Peyer's patch (tissue), 4 donors: ENCODE data around the gene GNG13. TPM values are rescaled to one million over a fixed set of nuclear protein-coding genes. Genes with fewer than 3 reads are reported as not detected.

ENCODE experiments used
- DNase-seq, 3 donors: peaks; one replicate each; pipeline ENCODE4 v3.0.0-alpha.2; 2017 to 2019
- H3K27ac ChIP-seq, 4 donors: fragments of 200-600 bp; sonication (generic); one replicate each; pipeline ENCODE4 v1.5.1; 2016 to 2019
- H3K27me3 ChIP-seq, 2 donors: fragments of 200-600 bp; sonication (generic); one replicate each; pipeline ENCODE4 v1.5.1; 2019
- H3K36me3 ChIP-seq, 3 donors: fragments of 200-600 bp; sonication (generic); one replicate each; pipeline ENCODE4 v1.5.1; 2016 to 2019
- H3K4me1 ChIP-seq, 4 donors: fragments of 200-600 bp; sonication (generic); one replicate each; pipeline ENCODE4 v1.5.1; 2016 to 2019
- H3K4me3 ChIP-seq, 4 donors: fragments of 200-600 bp; sonication (generic); 1 replicate in 3 of 4; 2 replicates in 1 of 4; pipeline ENCODE4 v1.5.1; 2016 to 2019; ENCODE audit warnings: mild to moderate bottlenecking in 1 of 4
- H3K9me3 ChIP-seq, 4 donors: fragments of 200-600 bp; sonication (generic); one replicate each; pipeline ENCODE4 v1.5.1; 2016 to 2019; ENCODE audit warnings: mild to moderate bottlenecking in 1 of 4
- CTCF ChIP-seq, 6 experiments: fragments of 450-650 bp in 4 of 6; fragments of 200-600 bp in 2 of 6; sonication (generic) in 1 of 6; IDR thresholded peaks; one replicate each; pipeline ENCODE4 v1.5.1; 2017 to 2019; ENCODE audit warnings: antibody characterized with exemption in 6 of 6, mild to moderate bottlenecking in 3 of 6, moderate library complexity in 1 of 6
- POLR2A ChIP-seq, 2 donors: fragments of 450-650 bp; IDR thresholded peaks; one replicate each; pipeline ENCODE4 v1.5.1; 2017; ENCODE audit warnings: antibody characterized with exemption in 2 of 2, mild to moderate bottlenecking in 2 of 2, moderate library complexity in 2 of 2
- total RNA-seq, 4 donors: library from RNA; depleted of rRNA; stranded (reverse); fragments of >200 nt; gene quantifications; one replicate each; pipeline ENCODE4 v1.1.0, GENCODE V29; 2016

GNG13 gene
- total RNA-seq, 4 donors from 2014 or later = 1.9 TPM; not detected in 3

- no peak for DNase-seq
- Histone ChIP-seq H3K4me1 (peaks cover 0 to 9% (median 3%) of the 10 kb centered on the region in 4 donors), H3K27ac (no peak overlapping the region), H3K27me3 (peaks cover 0 to 7% of the 10 kb centered on the region in 2 donors), H3K4me3 (no peak overlapping the region), H3K9me3 (no peaks in the 10 kb centered on the region), H3K36me3 (no peaks in the 10 kb centered on the region)
- no peak for TF ChIP-seq POLR2A (IDR thresholded peaks at IDR 0.05)
- TF ChIP-seq CTCF (IDR thresholded peaks at IDR 0.05) = no peak
Measured at GRCh38 chr16:818132-818531, 17.6 kb upstream of the GNG13 start.

- TF ChIP-seq POLR2A (IDR thresholded peaks at IDR 0.05) (no peak), CTCF (IDR thresholded peaks at IDR 0.05) (no peak)
- H3K36me3 ChIP-seq = no peaks in the 10 kb centered on the region
- H3K4me3 ChIP-seq = no peak overlapping the region
- peaks cover 0 to 10% of the 10 kb centered on the region in 2 donors for H3K27me3 ChIP-seq
- H3K4me1 ChIP-seq = peaks cover 0 to 9% (median 3%) of the 10 kb centered on the region in 4 donors
- H3K9me3 ChIP-seq = no peaks in the 10 kb centered on the region
- DNase-seq = no peak
- H3K27ac ChIP-seq = no peak overlapping the region
Measured at GRCh38 chr16:817001-817906, 16.7 kb upstream of the GNG13 start.

- Histone ChIP-seq H3K4me3 (no peak overlapping the region), H3K27ac (no peak overlapping the region), H3K9me3 (no peaks in the 10 kb centered on the region), H3K36me3 (no peaks in the 10 kb centered on the region), H3K27me3 (peaks cover 0 to 10% of the 10 kb centered on the region in 2 donors), H3K4me1 (peaks cover 0 to 9% (median 3%) of the 10 kb centered on the region in 4 donors)
- no peak for DNase-seq
- TF ChIP-seq CTCF (IDR thresholded peaks at IDR 0.05) (no peak), POLR2A (IDR thresholded peaks at IDR 0.05) (no peak)
Measured at GRCh38 chr16:815861-816260, 15.3 kb upstream of the GNG13 start.

- Histone ChIP-seq H3K27me3 (peaks cover 0 to 10% of the 10 kb centered on the region in 2 donors), H3K9me3 (no peaks in the 10 kb centered on the region), H3K4me1 (peaks cover 0 to 9% (median 3%) of the 10 kb centered on the region in 4 donors), H3K27ac (no peak overlapping the region), H3K4me3 (no peak overlapping the region), H3K36me3 (no peaks in the 10 kb centered on the region)
- DNase-seq = no peak
- TF ChIP-seq POLR2A (IDR thresholded peaks at IDR 0.05) (no peak), CTCF (IDR thresholded peaks at IDR 0.05) (no peak)
Measured at GRCh38 chr16:814974-815373, 14.4 kb upstream of the GNG13 start.

- Histone ChIP-seq H3K9me3 (no peaks in the 10 kb centered on the region), H3K4me1 (peaks cover 0 to 9% (median 3%) of the 10 kb centered on the region in 4 donors), H3K36me3 (no peaks in the 10 kb centered on the region), H3K4me3 (no peak overlapping the region), H3K27ac (no peak overlapping the region), H3K27me3 (peaks cover 0 to 10% of the 10 kb centered on the region in 2 donors)
- no peak for DNase-seq
- TF ChIP-seq POLR2A (IDR thresholded peaks at IDR 0.05) (no peak), CTCF (IDR thresholded peaks at IDR 0.05) (no peak)
Measured at GRCh38 chr16:813916-814412, 13.4 kb upstream of the GNG13 start.
